Endothelial cell of umbilical vein (primary cell): Measurements from ENCODE around the gene HUNK. TPM values are rescaled to one million over a fixed set of nuclear protein-coding genes. Genes with fewer than 3 reads are reported as not detected.

Experiments used
- BruUV-seq: library from RNA; stranded (reverse); fragments of 400-500 nt; replicated peaks from 2 replicates; lab custom pipeline; 2021; lab: Mats Ljungman, UMichigan
- CTCF ChIA-PET: fragments of 300-600, 350-600 bp; sonication (Branson Sonifier 250); formaldehyde crosslinking; loops from one replicate; lab custom pipeline; 2021; ENCODE audit warnings: antibody characterized with exemption, inconsistent platforms; lab: Charles Lee
- POLR2A ChIA-PET: fragments of 300-600, 350-600 bp; sonication (Branson Sonifier 250); formaldehyde crosslinking; loops from one replicate; lab custom pipeline; 2021; ENCODE audit warnings: antibody characterized with exemption, inconsistent platforms; lab: Charles Lee
- DNase-seq: peaks from one replicate; pipeline ENCODE4 v3.0.0-alpha.2; 2011; ENCODE audit warnings: low read depth, low spot score
- FAIRE-seq: peaks from 2 replicates; lab custom pipeline; 2011; peaks lifted over from hg19 to GRCh38; lab: Jason Lieb, UNC
- H2AFZ ChIP-seq: 2 replicates; pipeline ENCODE4 v1.6.0; 2012; ENCODE audit warnings: low read depth, low read length, control low read depth, inconsistent platforms
- H3K27ac ChIP-seq: 2 replicates; pipeline ENCODE4 v1.5.1; 2011; ENCODE audit warnings: low read depth, mild to moderate bottlenecking, control low read depth, low read length, moderate library complexity; ENCODE audit not compliant: insufficient read depth
- H3K27me3 ChIP-seq, 2 experiments: 2 replicates each; pipeline versions ENCODE4 v1.6.0 to v1.6.1; 2011; ENCODE audit warnings: low read length in 2 of 2, mixed read lengths in 1 of 2; ENCODE audit not compliant: control insufficient read depth in 2 of 2, insufficient read depth in 2 of 2
- H3K36me3 ChIP-seq, 2 experiments: 2 replicates in 1 of 2; 3 replicates in 1 of 2; pipeline ENCODE4 v1.5.1; 2011; ENCODE audit warnings: low read length in 2 of 2, mild to moderate bottlenecking in 1 of 2, moderate library complexity in 1 of 2; ENCODE audit not compliant: control insufficient read depth in 2 of 2, insufficient read depth in 2 of 2; ENCODE audit errors: extremely low read depth in 1 of 2
- H3K4me1 ChIP-seq: 3 replicates; pipeline ENCODE4 v1.5.1; 2011; ENCODE audit warnings: mild to moderate bottlenecking, low read length; ENCODE audit not compliant: control insufficient read depth, insufficient read depth; ENCODE audit errors: extremely low read depth
- H3K4me2 ChIP-seq: 2 replicates; pipeline ENCODE4 v1.6.1; 2011; ENCODE audit warnings: low read length, control low read depth, mixed read lengths; ENCODE audit not compliant: insufficient read depth
- H3K4me3 ChIP-seq, 3 experiments: fragments of 200-600 bp in 1 of 3; sonication (generic), shearing (Covaris generic) in 1 of 3; replicated peaks in 1 of 3; 2 replicates each; pipeline ENCODE4 v1.5.1; 2011 to 2016; ENCODE audit warnings: control low read depth in 3 of 3, low read length in 3 of 3, mild to moderate bottlenecking in 2 of 3, inconsistent platforms in 1 of 3, low read depth in 1 of 3, moderate library complexity in 1 of 3; ENCODE audit not compliant: insufficient read depth in 1 of 3
- H3K79me2 ChIP-seq: 2 replicates; pipeline ENCODE4 v1.6.0; 2012; ENCODE audit warnings: low read length, inconsistent platforms; ENCODE audit not compliant: control insufficient read depth, insufficient read depth
- H3K9ac ChIP-seq: replicated peaks from 2 replicates; pipeline ENCODE3; 2011; ENCODE audit warnings: low read length, control low read depth; ENCODE audit not compliant: insufficient read depth; ENCODE audit errors: extremely low read depth
- H3K9me1 ChIP-seq: replicated peaks from 3 replicates; pipeline ENCODE4 v1.6.0; 2011; ENCODE audit warnings: mild to moderate bottlenecking, low read length; ENCODE audit not compliant: control insufficient read depth, insufficient read depth; ENCODE audit errors: extremely low read depth
- H3K9me3 ChIP-seq: replicated peaks from 2 replicates; pipeline ENCODE4 v1.5.1; 2012; ENCODE audit warnings: low read length, inconsistent platforms; ENCODE audit not compliant: control insufficient read depth, insufficient read depth
- H4K20me1 ChIP-seq: replicated peaks from 2 replicates; pipeline ENCODE3; 2011; ENCODE audit warnings: mild to moderate bottlenecking, low read length; ENCODE audit not compliant: control insufficient read depth, insufficient read depth; ENCODE audit errors: extremely low read depth
- CTCF ChIP-seq, 2 donors: IDR thresholded peaks; 1 replicate in 1 of 2; 2 replicates in 1 of 2; pipeline ENCODE4 v1.5.1; 2011; ENCODE audit warnings: low read length in 2 of 2, mild to moderate bottlenecking in 2 of 2, moderate library complexity in 2 of 2, control low read depth in 1 of 2, inconsistent platforms in 1 of 2, low read depth in 1 of 2; ENCODE audit not compliant: insufficient read depth in 1 of 2; ENCODE audit errors: extremely low read depth in 1 of 2
- EZH2 ChIP-seq: IDR thresholded peaks from 2 replicates; pipeline ENCODE4 v1.6.1; 2012; ENCODE audit warnings: borderline replicate concordance, low read depth, mild to moderate bottlenecking, moderate library complexity, low read length, inconsistent platforms; ENCODE audit not compliant: severe bottlenecking
- FOS ChIP-seq: IDR thresholded peaks from 2 replicates; pipeline ENCODE4 v1.6.1; 2011; ENCODE audit warnings: mild to moderate bottlenecking, low read length, moderate library complexity, borderline replicate concordance; ENCODE audit not compliant: insufficient read depth
- GATA2 ChIP-seq: IDR thresholded peaks from 2 replicates; pipeline ENCODE4 v1.7.0; 2011; ENCODE audit warnings: low read depth, mild to moderate bottlenecking, moderate library complexity, mixed read lengths, low read length; ENCODE audit not compliant: insufficient read length, insufficient read depth
- MYC ChIP-seq: IDR thresholded peaks from one replicate; pipeline ENCODE4 v1.6.1; 2011; ENCODE audit warnings: mild to moderate bottlenecking, low read depth, low read length
- dilution Hi-C: fragments of 300-500 bp; cut with MboI; formaldehyde crosslinking; loops from one replicate; pipeline ENCODE4 v1.15.0; 2019; ENCODE audit warnings: low sequenced_read_pairs; ENCODE audit not compliant: extremely low pct_ligation_motif_present
- intact Hi-C: fragments of 100-400 bp; cut with micrococcal nuclease; formaldehyde crosslinking; loops from one replicate; pipeline ENCODE4 v1.10.0; 2022
- polyA plus RNA-seq, 4 experiments: library from polyadenylated mRNA; depleted of rRNA in 3 of 4; stranded (reverse) in 3 of 4; unstranded in 1 of 4; fragments of >200 nt; gene quantifications; 2 replicates each; pipeline versions ENCODE4 v1.2.1 to v1.2.3, GENCODE V29; 2011 to 2012; ENCODE audit warnings: missing spikeins in 1 of 4
- total RNA-seq: library from RNA; stranded (reverse); gene quantifications from 2 replicates; pipeline ENCODE4 v1.2.3, GENCODE V29; 2021
- TF ChIP-seq, protein P1 (sequence below): IDR thresholded peaks from 2 replicates; pipeline ENCODE4 v1.6.1; 2011; ENCODE audit not compliant: insufficient read depth, insufficient read length

HUNK gene
- total and polyA plus RNA-seq, 2 donors (not counting 3 experiments of a cell fraction or from before 2014, with no cell fraction given) = not detected

GRCh38 chr21:32001390-32001789 lies 128.6 kb downstream of the HUNK start:
- no peaks in the 10 kb centered on the region for H3K4me1 ChIP-seq
- H3K4me3 ChIP-seq = no peak overlapping the region
- ChIA-PET POLR2A (no interaction called here), CTCF (no interaction called here)
- no peaks in the 10 kb centered on the region for H3K79me2 ChIP-seq
- DNase-seq = no peak
- no peaks in the 10 kb centered on the region for H4K20me1 ChIP-seq
- no peaks in the 10 kb centered on the region for H3K9me3 ChIP-seq
- H3K27ac ChIP-seq = no peak overlapping the region
- dilution Hi-C loops (no loop called here), intact Hi-C loops (no loop called here)
- H3K9me1 ChIP-seq = no peaks in the 10 kb centered on the region
- H2AFZ ChIP-seq = no peak overlapping the region
- H3K27me3 ChIP-seq = no peaks in the 10 kb centered on the region
- no peaks in the 10 kb centered on the region for H3K36me3 ChIP-seq
- TF ChIP-seq FOS (no peak), GATA2 (no peak), EZH2 (no peak), MYC (no peak), CTCF (IDR thresholded peaks at IDR 0.05; ENCODE audit: extremely low read depth in 1 of 2, insufficient read depth in 1 of 2, low read depth in 1 of 2, low read length in 2 of 2) (no peak)
- TF ChIP-seq, protein P1, sequence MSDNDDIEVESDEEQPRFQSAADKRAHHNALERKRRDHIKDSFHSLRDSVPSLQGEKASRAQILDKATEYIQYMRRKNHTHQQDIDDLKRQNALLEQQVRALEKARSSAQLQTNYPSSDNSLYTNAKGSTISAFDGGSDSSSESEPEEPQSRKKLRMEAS = no peak
- no peak for FAIRE-seq
- no peak overlapping the region for H3K9ac ChIP-seq
- H3K4me2 ChIP-seq = no peak overlapping the region
- BruUV-seq = no TSS peak
